ENCODE results near the gene MEIKIN.

Gene MEIKIN

DNA sequence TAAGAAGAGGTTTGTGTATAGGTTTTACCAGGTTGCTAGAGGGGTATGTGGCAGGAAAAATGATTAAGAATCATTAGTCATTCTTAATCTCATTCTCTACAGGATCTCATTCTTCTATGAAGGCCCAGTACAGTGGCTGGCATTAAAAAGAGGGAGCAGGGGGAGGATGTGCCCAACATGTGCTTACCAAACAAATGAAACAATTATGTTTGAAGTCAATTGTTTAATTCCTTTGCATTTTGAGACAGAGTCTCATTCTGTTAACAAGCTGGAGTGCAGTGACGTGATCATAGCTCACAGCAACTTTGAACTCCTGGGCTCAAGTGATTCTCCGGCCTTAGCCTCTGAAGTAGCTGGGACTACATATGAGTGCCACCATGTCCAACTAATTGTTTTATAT is 171.7 kb downstream of the MEIKIN start:
- no peak for DNase-seq (ENCODE audit: low read depth)
- H3K4me3 ChIP-seq (ENCODE audit: low read length), result no peak overlapping the region
- TF ChIP-seq, protein P1, sequence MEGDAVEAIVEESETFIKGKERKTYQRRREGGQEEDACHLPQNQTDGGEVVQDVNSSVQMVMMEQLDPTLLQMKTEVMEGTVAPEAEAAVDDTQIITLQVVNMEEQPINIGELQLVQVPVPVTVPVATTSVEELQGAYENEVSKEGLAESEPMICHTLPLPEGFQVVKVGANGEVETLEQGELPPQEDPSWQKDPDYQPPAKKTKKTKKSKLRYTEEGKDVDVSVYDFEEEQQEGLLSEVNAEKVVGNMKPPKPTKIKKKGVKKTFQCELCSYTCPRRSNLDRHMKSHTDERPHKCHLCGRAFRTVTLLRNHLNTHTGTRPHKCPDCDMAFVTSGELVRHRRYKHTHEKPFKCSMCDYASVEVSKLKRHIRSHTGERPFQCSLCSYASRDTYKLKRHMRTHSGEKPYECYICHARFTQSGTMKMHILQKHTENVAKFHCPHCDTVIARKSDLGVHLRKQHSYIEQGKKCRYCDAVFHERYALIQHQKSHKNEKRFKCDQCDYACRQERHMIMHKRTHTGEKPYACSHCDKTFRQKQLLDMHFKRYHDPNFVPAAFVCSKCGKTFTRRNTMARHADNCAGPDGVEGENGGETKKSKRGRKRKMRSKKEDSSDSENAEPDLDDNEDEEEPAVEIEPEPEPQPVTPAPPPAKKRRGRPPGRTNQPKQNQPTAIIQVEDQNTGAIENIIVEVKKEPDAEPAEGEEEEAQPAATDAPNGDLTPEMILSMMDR (conservative IDR thresholded peaks at IDR 0.05; ENCODE audit: low read length), result no peak

DNA sequence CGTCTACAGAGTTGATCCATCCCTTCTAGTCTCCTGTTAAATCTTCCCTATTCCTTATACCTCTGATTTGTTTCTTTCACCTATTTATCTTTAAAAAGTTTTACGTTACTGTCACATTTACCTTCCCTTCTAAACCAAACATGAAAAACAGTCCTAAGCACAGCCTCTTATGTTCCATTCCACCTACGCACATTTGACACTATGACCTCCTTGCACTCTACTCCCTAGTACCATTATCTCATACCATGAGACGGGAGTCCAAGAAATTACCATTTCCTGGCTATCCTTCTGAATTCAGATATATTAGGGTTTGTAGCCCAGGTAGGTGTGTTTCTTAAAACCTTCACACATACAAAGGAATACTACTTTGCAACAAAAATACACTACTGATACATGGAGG is 173.8 kb downstream of the MEIKIN start:
- no peak for DNase-seq (ENCODE audit: low read depth)
- H3K4me3 ChIP-seq (ENCODE audit: low read length), result no peak overlapping the region
- TF ChIP-seq, protein P1 (conservative IDR thresholded peaks at IDR 0.05; ENCODE audit: low read length), result no peak

DNA sequence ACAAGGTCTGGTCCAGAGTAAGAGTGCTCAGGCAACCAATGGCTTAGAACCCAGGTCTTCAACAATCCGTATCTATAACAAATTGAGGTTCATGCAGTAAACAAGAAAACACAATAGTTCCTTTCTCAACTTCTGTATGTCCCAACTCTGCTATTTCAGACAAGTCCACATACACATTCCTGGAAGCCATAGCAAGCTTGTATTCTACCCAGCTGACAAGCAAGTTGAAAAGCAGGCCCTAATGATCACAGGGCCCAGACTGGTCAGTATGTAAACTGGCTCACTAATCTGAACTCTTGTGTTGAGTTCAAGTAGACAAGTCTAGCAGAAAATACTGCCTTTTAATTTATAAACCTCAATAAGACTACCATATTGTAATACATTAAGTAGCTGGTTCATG is 175.5 kb downstream of the MEIKIN start:
- H3K4me3 ChIP-seq (ENCODE audit: low read length), result no peak overlapping the region
- TF ChIP-seq, protein P1 (conservative IDR thresholded peaks at IDR 0.05; ENCODE audit: low read length), result no peak
- no peak for DNase-seq (ENCODE audit: low read depth)

DNA sequence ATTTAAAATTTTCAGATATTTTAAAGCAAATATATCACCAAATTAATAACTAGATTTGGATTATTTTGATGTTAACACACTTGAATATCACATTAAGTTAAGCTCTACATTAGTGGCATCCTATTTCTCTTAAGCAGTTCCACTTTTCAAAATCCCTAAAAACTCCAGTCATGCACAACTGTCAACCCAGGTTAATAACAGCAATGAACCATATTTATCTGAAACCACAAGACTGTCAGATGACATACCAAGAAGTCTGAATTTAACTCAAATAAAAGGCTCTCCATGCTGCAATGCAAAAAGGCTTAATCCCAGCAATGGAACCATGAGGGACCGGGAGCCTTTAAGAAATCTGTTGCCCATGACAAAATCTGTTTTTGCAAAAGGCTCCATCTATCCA is 176.1 kb downstream of the MEIKIN start:
- TF ChIP-seq, protein P1 (conservative IDR thresholded peaks at IDR 0.05; ENCODE audit: low read length), result no peak
- H3K4me3 ChIP-seq (ENCODE audit: low read length), result no peak overlapping the region
- DNase-seq (ENCODE audit: low read depth), result no peak

DNA sequence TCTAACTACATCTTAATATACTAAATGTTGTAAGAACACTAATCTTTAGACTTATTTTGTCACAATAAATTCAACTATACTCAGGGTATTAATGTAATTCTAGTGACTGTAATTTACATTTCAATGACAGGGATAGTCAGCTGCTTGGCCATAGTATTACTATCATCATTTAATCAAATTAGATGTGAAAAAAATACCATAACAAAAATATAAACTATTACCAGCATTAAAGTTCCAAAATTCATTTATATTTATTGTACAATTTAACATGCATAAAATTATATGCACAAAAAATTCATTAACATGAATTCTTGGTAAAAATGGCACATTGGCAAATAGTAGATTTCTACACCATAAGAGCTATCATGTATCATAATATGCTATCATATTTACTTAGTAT is 177.6 kb downstream of the MEIKIN start:
- no peak for DNase-seq (ENCODE audit: low read depth)
- no peak overlapping the region for H3K4me3 ChIP-seq (ENCODE audit: low read length)
- TF ChIP-seq, protein P1 (conservative IDR thresholded peaks at IDR 0.05; ENCODE audit: low read length), result no peak

DNA sequence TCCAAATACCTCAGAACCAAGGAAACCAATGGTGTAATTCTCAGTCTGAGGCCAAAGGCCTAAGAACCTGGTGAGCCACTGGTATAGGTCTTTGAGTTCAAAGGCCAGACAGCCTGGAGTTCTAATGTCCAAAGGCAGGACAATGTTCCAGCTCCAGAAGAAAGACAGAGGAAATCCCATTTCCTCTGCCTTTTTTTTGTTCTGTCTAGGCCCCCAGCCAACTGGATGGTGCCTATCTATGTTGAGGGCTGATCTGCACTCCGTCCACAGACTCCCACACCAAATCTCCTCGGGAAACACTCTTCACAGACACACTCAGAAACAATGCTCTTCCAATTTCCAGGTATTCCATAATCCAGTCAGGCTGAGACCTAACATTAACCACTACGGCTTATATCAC is 178.8 kb downstream of the MEIKIN start:
- no peak overlapping the region for H3K4me3 ChIP-seq (ENCODE audit: low read length)
- DNase-seq (ENCODE audit: low read depth), result no peak
- TF ChIP-seq, protein P1 (conservative IDR thresholded peaks at IDR 0.05; ENCODE audit: low read length), result no peak

DNA sequence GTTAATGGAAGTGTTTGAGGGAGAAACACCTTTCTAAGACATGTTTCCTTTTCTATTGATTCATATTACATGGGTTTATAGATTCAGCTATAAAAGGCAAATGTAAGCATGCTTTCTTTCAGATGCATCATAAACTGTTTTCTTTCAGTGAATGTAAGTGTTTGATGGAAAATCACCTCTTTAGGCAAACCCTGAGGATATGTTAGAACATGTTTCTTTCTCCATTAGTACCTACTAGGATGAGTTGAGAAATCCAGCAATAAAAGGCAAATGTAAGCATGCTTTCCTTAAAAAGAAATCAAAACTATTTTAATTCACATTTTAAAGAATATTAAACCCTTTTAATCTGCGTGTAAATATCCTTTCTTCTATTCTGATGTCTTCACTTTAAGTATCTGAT is 180.2 kb downstream of the MEIKIN start:
- no peak overlapping the region for H3K4me3 ChIP-seq (ENCODE audit: low read length)
- no peak for DNase-seq (ENCODE audit: low read depth)
- TF ChIP-seq, protein P1 (conservative IDR thresholded peaks at IDR 0.05; ENCODE audit: low read length), result no peak
